ENCODE measurements around the gene RPUSD2. TPM values are rescaled to one million over a fixed set of nuclear protein-coding genes. Genes with fewer than 3 reads are reported as not detected.

RPUSD2 gene
- total and polyA plus RNA-seq, 2 donors: 10.7 to 15.2 TPM

DNA sequence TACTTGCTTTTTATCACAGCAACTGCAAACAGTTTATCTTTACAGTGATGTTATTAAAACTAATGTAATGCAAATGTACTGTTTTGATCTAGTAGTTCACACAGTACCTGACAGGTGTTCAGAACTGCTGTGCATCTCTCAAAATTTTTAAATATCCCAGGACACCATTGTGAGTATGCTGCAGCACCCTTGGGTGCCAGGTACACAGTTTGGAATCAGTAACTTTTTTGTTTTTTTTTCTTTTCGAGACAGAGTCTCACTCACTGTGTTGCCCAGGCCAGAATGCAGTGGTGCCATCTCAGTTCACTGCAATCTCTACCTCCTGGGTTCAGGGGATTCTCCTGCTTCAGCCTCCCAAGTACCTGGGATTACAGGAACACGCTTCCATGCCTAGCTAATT, 27.9 kb downstream of the RPUSD2 start:
- Histone ChIP-seq H3K9me3 (ENCODE audit: control insufficient read depth in 2 of 2, insufficient read depth in 1 of 2, low read length in 1 of 2) (no peaks in the 10 kb centered on the region), H3K27ac (ENCODE audit: low read depth in 1 of 2, low read length in 1 of 2) (no peak overlapping the region), H3K4me1 (ENCODE audit: control insufficient read depth in 2 of 2, insufficient read depth in 2 of 2, low read length in 2 of 2) (peaks cover 0 to 2% of the 10 kb centered on the region in 2 donors), H3K36me3 (ENCODE audit: control insufficient read depth in 2 of 2, insufficient read depth in 2 of 2, low read length in 1 of 2) (no peaks in the 10 kb centered on the region), H3K4me3 (ENCODE audit: low read length in 2 of 2) (no peak overlapping the region), H3K27me3 (ENCODE audit: control insufficient read depth in 2 of 2, insufficient read depth in 1 of 2, low read length in 1 of 2) (no peaks in the 10 kb centered on the region)
- WGBS: 98% methylated on average over 2 of the region's 2 CpGs
- DNase-seq (ENCODE audit: low read depth in 6 of 9, low spot score in 9 of 9): no peak

DNA sequence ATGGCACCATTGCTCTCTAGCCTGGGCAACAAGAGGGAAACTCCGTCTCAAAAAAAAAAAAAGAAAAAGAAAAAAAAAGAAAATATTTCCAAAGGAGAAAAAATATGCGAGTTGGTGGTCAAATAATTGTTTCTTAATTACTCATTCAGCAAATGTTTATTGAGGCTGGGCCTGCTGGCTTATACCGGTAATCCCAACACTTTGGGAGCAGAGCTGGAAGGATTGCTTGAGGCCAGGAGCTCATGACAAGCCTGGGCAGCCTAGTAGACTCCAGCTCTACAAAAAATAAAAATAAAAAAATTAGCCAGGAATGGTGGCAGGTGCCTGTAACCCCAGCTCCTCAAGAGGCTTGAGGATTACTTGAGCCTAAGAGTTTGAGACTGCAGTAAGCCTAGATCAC, 29.0 kb downstream of the RPUSD2 start:
- Histone ChIP-seq H3K4me3 (ENCODE audit: low read length in 2 of 2) (no peak overlapping the region), H3K27me3 (ENCODE audit: control insufficient read depth in 2 of 2, insufficient read depth in 1 of 2, low read length in 1 of 2) (no peaks in the 10 kb centered on the region), H3K4me1 (ENCODE audit: control insufficient read depth in 2 of 2, insufficient read depth in 2 of 2, low read length in 2 of 2) (peaks cover 0 to 2% of the 10 kb centered on the region in 2 donors), H3K9me3 (ENCODE audit: control insufficient read depth in 2 of 2, insufficient read depth in 1 of 2, low read length in 1 of 2) (no peaks in the 10 kb centered on the region), H3K36me3 (ENCODE audit: control insufficient read depth in 2 of 2, insufficient read depth in 2 of 2, low read length in 1 of 2) (no peaks in the 10 kb centered on the region), H3K27ac (ENCODE audit: low read depth in 1 of 2, low read length in 1 of 2) (no peak overlapping the region)
- WGBS: 84% methylated on average over 3 of the region's 3 CpGs
- no peak for DNase-seq (ENCODE audit: low read depth in 6 of 9, low spot score in 9 of 9)

DNA sequence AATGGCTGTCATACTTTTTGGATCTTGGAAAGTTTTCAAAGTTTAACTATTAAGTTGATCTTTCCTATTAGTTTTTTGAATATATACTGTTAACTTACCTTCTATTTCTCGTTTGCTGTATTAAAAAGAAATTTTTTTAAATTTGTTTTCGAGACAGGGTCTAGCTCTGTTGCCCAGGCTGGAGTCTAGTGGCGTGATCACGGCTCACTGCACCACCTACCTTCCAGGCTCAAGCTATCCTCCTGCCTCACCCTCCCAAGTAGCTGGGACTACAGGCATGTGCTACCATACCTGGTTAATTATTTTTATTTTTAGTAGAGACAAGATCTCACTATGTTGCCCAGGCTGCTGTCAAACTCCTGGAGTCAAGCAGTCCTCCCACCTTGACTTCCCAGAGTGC, 29.6 kb downstream of the RPUSD2 start:
- 97% methylated on average over 4 of the region's 4 CpGs for WGBS
- Histone ChIP-seq H3K36me3 (ENCODE audit: control insufficient read depth in 2 of 2, insufficient read depth in 2 of 2, low read length in 1 of 2) (peaks cover 0 to 2% of the 10 kb centered on the region in 2 donors), H3K4me3 (ENCODE audit: low read length in 2 of 2) (no peak overlapping the region), H3K9me3 (ENCODE audit: control insufficient read depth in 2 of 2, insufficient read depth in 1 of 2, low read length in 1 of 2) (no peaks in the 10 kb centered on the region), H3K4me1 (ENCODE audit: control insufficient read depth in 2 of 2, insufficient read depth in 2 of 2, low read length in 2 of 2) (peaks cover 0 to 2% of the 10 kb centered on the region in 2 donors), H3K27ac (ENCODE audit: low read depth in 1 of 2, low read length in 1 of 2) (no peak overlapping the region), H3K27me3 (ENCODE audit: control insufficient read depth in 2 of 2, insufficient read depth in 1 of 2, low read length in 1 of 2) (no peaks in the 10 kb centered on the region)
- no peak for DNase-seq (ENCODE audit: low read depth in 6 of 9, low spot score in 9 of 9)

DNA sequence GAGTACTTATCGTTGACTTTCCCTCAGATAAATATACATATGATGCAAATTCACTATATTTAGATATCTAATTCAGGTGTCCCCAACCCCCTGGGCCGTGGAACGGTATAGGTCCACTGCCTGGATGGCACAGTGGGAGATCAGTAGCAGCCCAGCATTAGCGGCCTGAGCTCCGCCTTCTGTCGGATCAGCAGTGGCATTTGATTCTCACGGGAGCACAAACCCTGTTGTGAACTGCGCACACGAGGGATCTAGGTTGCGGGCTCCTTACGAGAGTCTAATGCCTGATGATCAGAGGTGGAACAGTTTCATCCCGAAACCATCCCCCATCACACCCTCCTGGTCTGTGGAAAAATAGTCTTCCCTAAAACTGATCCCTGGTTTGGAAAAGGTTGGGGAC, 31.9 kb downstream of the RPUSD2 start:
- Histone ChIP-seq H3K4me1 (ENCODE audit: control insufficient read depth in 2 of 2, insufficient read depth in 2 of 2, low read length in 2 of 2) (peaks cover 0 to 2% of the 10 kb centered on the region in 2 donors), H3K27me3 (ENCODE audit: control insufficient read depth in 2 of 2, insufficient read depth in 1 of 2, low read length in 1 of 2) (no peaks in the 10 kb centered on the region), H3K36me3 (ENCODE audit: control insufficient read depth in 2 of 2, insufficient read depth in 2 of 2, low read length in 1 of 2) (peaks cover 7 to 9% of the 10 kb centered on the region in 2 donors), H3K9me3 (ENCODE audit: control insufficient read depth in 2 of 2, insufficient read depth in 1 of 2, low read length in 1 of 2) (no peaks in the 10 kb centered on the region), H3K4me3 (ENCODE audit: low read length in 2 of 2) (no peak overlapping the region), H3K27ac (ENCODE audit: low read depth in 1 of 2, low read length in 1 of 2) (no peak overlapping the region)
- WGBS: 98% methylated on average over 12 of the region's 12 CpGs
- no peak for DNase-seq (ENCODE audit: low read depth in 6 of 9, low spot score in 9 of 9)

DNA sequence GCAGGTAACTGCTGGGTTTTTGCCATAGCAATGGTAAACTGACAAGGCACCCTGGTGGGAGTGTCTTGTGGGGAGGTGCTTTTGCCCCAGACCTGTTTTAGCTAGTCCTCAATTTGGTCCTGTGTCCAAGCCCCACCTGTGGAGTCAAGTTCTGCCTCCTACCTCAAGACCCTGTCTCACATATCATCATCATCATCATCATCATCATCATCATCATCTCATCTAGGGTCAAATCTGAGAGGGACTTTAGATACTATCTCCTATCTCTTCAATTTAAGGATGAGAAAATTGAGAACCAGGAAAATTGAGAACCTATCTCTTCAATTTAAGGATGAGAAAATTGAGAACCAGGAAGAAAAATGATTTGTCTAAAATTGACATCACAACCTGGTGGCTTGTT, 34.8 kb downstream of the RPUSD2 start:
- Histone ChIP-seq H3K36me3 (ENCODE audit: control insufficient read depth in 2 of 2, insufficient read depth in 2 of 2, low read length in 1 of 2) (peaks cover 12 to 21% of the 10 kb centered on the region in 2 donors), H3K27me3 (ENCODE audit: control insufficient read depth in 2 of 2, insufficient read depth in 1 of 2, low read length in 1 of 2) (no peaks in the 10 kb centered on the region), H3K4me3 (ENCODE audit: low read length in 2 of 2) (no peak overlapping the region), H3K27ac (ENCODE audit: low read depth in 1 of 2, low read length in 1 of 2) (no peak overlapping the region), H3K4me1 (ENCODE audit: control insufficient read depth in 2 of 2, insufficient read depth in 2 of 2, low read length in 2 of 2) (no peaks in the 10 kb centered on the region), H3K9me3 (ENCODE audit: control insufficient read depth in 2 of 2, insufficient read depth in 1 of 2, low read length in 1 of 2) (no peaks in the 10 kb centered on the region)
- no peak for DNase-seq (ENCODE audit: low read depth in 6 of 9, low spot score in 9 of 9)

DNA sequence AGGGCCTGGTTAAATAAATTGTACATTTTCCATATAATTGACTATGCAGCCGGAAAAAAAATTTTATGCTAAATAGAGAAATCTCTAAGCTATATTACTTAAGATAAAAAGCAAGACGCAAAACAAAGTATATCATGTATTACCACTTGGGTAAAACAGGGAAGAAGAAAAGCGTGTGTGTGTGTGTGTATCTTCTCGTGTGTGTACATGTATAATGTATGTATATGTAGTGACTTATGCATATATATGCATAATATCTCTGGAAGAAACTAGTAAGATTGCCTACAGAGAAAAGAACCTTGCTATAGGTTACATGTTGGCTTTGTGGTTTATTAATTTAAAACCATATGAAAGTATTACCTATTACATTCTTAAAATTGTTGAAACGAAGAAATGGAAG, 44.0 kb downstream of the RPUSD2 start:
- no peak overlapping the region for H3K27ac ChIP-seq (ENCODE audit: low read depth in 1 of 2, low read length in 1 of 2)
- DNase-seq (ENCODE audit: low read depth in 6 of 9, low spot score in 9 of 9): no peak
- H3K27me3 ChIP-seq (ENCODE audit: control insufficient read depth in 2 of 2, insufficient read depth in 1 of 2, low read length in 1 of 2): no peaks in the 10 kb centered on the region
- H3K4me3 ChIP-seq (ENCODE audit: low read length in 2 of 2): no peak overlapping the region
- no peaks in the 10 kb centered on the region for H3K4me1 ChIP-seq (ENCODE audit: control insufficient read depth in 2 of 2, insufficient read depth in 2 of 2, low read length in 2 of 2)
- peaks cover 18 to 21% of the 10 kb centered on the region in 2 donors for H3K36me3 ChIP-seq (ENCODE audit: control insufficient read depth in 2 of 2, insufficient read depth in 2 of 2, low read length in 1 of 2)
- 86% methylated on average over 5 of the region's 5 CpGs for WGBS
- no peaks in the 10 kb centered on the region for H3K9me3 ChIP-seq (ENCODE audit: control insufficient read depth in 2 of 2, insufficient read depth in 1 of 2, low read length in 1 of 2)

DNA sequence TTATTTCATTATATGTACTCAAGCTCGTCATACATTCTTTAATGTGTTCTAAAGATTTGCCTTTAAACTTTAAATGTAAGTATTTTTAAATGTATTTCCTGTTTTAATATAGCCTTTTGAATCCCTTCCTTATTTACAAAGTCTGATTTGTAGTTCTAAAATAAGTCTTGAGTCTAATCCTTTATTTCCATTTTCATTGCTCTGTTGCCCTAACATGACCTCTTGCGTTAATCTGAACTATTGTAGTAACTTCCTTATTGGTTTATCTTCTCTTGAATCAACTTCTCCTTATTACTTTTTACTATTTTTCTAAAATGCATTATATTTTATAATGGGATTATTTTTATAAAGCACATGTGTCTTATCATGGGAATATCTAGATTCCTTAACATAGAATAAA, 48.9 kb downstream of the RPUSD2 start:
- no peak overlapping the region for H3K27ac ChIP-seq (ENCODE audit: low read depth in 1 of 2, low read length in 1 of 2)
- 93% methylated on average over 2 of the region's 2 CpGs for WGBS
- DNase-seq (ENCODE audit: low read depth in 6 of 9, low spot score in 9 of 9): no peak
- H3K4me3 ChIP-seq (ENCODE audit: low read length in 2 of 2): no peak overlapping the region
- peaks cover 4 to 35% of the 10 kb centered on the region in 2 donors for H3K36me3 ChIP-seq (ENCODE audit: control insufficient read depth in 2 of 2, insufficient read depth in 2 of 2, low read length in 1 of 2)
- no peaks in the 10 kb centered on the region for H3K27me3 ChIP-seq (ENCODE audit: control insufficient read depth in 2 of 2, insufficient read depth in 1 of 2, low read length in 1 of 2)
- no peaks in the 10 kb centered on the region for H3K9me3 ChIP-seq (ENCODE audit: control insufficient read depth in 2 of 2, insufficient read depth in 1 of 2, low read length in 1 of 2)
- H3K4me1 ChIP-seq (ENCODE audit: control insufficient read depth in 2 of 2, insufficient read depth in 2 of 2, low read length in 2 of 2): no peaks in the 10 kb centered on the region

DNA sequence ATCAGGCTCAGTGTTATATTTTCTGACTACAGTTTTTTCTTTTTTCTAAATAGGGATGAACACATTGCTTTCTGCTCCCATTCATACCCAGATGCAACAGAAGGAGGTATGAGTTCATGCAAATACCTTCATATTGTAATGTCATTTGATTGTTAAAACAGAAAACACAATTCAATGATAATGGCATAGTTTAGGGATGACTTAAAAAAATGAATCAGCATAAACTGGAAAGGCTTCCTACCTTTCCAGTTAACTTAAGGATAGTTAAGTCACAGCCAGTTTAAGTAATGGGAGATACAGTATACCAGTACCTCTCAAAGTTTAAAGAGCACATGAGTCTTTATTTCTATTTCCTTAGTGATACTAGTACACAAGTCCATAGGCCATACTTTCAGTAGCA, 49.8 kb downstream of the RPUSD2 start:
- no peak for DNase-seq (ENCODE audit: low read depth in 6 of 9, low spot score in 9 of 9)
- H3K9me3 ChIP-seq (ENCODE audit: control insufficient read depth in 2 of 2, insufficient read depth in 1 of 2, low read length in 1 of 2): no peaks in the 10 kb centered on the region
- peaks cover 4 to 43% of the 10 kb centered on the region in 2 donors for H3K36me3 ChIP-seq (ENCODE audit: control insufficient read depth in 2 of 2, insufficient read depth in 2 of 2, low read length in 1 of 2)
- H3K4me3 ChIP-seq (ENCODE audit: low read length in 2 of 2): no peak overlapping the region
- H3K4me1 ChIP-seq (ENCODE audit: control insufficient read depth in 2 of 2, insufficient read depth in 2 of 2, low read length in 2 of 2): no peaks in the 10 kb centered on the region
- H3K27me3 ChIP-seq (ENCODE audit: control insufficient read depth in 2 of 2, insufficient read depth in 1 of 2, low read length in 1 of 2): no peaks in the 10 kb centered on the region
- H3K27ac ChIP-seq (ENCODE audit: low read depth in 1 of 2, low read length in 1 of 2): no peak overlapping the region

DNA sequence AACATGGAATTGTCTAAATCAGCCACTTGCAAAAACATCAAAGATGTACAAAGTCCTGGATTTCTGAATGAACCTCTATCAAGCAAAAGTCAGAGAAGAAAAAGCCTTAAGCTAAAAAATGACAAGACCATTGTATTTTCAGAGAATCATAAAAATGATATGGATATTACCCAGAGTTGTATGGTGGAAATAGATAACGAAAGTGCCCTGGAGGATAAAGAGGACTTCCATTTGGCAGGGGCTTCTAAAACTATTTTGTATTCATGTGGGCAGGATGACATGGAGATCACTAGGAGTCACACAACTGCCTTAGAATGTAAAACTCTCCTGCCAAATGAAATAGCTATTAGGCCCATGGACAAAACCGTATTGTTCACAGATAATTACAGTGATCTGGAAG, 54.3 kb downstream of the RPUSD2 start:
- H3K27me3 ChIP-seq (ENCODE audit: control insufficient read depth in 2 of 2, insufficient read depth in 1 of 2, low read length in 1 of 2): no peaks in the 10 kb centered on the region
- no peak overlapping the region for H3K27ac ChIP-seq (ENCODE audit: low read depth in 1 of 2, low read length in 1 of 2)
- no peaks in the 10 kb centered on the region for H3K4me1 ChIP-seq (ENCODE audit: control insufficient read depth in 2 of 2, insufficient read depth in 2 of 2, low read length in 2 of 2)
- over 99% methylated on average over 2 of the region's 2 CpGs for WGBS
- DNase-seq (ENCODE audit: low read depth in 6 of 9, low spot score in 9 of 9): no peak
- no peak overlapping the region for H3K4me3 ChIP-seq (ENCODE audit: low read length in 2 of 2)
- H3K9me3 ChIP-seq (ENCODE audit: control insufficient read depth in 2 of 2, insufficient read depth in 1 of 2, low read length in 1 of 2): no peaks in the 10 kb centered on the region
- H3K36me3 ChIP-seq (ENCODE audit: control insufficient read depth in 2 of 2, insufficient read depth in 2 of 2, low read length in 1 of 2): peaks cover 0 to 49% of the 10 kb centered on the region in 2 donors

Data from thymus (tissue), 11 donors.